ENCODE data around the gene SERPINA10. TPM values are rescaled to one million over a fixed set of nuclear protein-coding genes. Genes with fewer than 3 reads are reported as not detected.

SERPINA10 gene
- total RNA-seq, 2 experiments from 2014 or later = not detected

GRCh38 chr14:94306047-94306978 is 13.2 kb upstream of the SERPINA10 start:
- H3K27ac ChIP-seq (ENCODE audit: low read depth, low read length, poor library complexity, severe bottlenecking) = no peak overlapping the region
- TF ChIP-seq CTCF (conservative IDR thresholded peaks at IDR 0.05; ENCODE audit: low read length) (no peak), EZH2phosphoT487 (IDR thresholded peaks at IDR 0.05; ENCODE audit: borderline replicate concordance, low read depth, low read length) (no peak)
- BruUV-seq (replicated peaks) = no TSS peak
- no peak overlapping the region for H2AFZ ChIP-seq (ENCODE audit: low read length)
- H3K36me3 ChIP-seq (ENCODE audit: insufficient read depth, low read length) = no peaks in the 10 kb centered on the region
- H4K20me1 ChIP-seq (ENCODE audit: insufficient read depth, low read length) = no peaks in the 10 kb centered on the region
- no peaks in the 10 kb centered on the region for H3K79me2 ChIP-seq (ENCODE audit: insufficient read depth, low read depth, low read length)
- H3K4me1 ChIP-seq (ENCODE audit: insufficient read depth, low read length, poor library complexity, severe bottlenecking) = no peaks in the 10 kb centered on the region
- DNase-seq (ENCODE audit: low spot score) = no peak
- ChIA-PET CTCF (ENCODE audit: unreplicated experiment) (no interaction called here), POLR2A (no interaction called here)
- no peak overlapping the region for H3K4me2 ChIP-seq (ENCODE audit: low read length)
- H3K9me2 ChIP-seq (ENCODE audit: insufficient read depth, low read length) = no peaks in the 10 kb centered on the region
- 0 out of 2 replicates have a peak, but pooled peaks cover 6% of the 10 kb centered on the region for H3K9me3 ChIP-seq (ENCODE audit: low read length)
- no peak overlapping the region for H3K4me3 ChIP-seq (ENCODE audit: low read depth, low read length, poor library complexity, severe bottlenecking)
- intact Hi-C loops (cut with micrococcal nuclease; ENCODE audit: unreplicated experiment) = no loop called here

- no TSS peak for BruUV-seq (replicated peaks)
- no peaks in the 10 kb centered on the region for H3K4me1 ChIP-seq (ENCODE audit: insufficient read depth, low read length, poor library complexity, severe bottlenecking)
- 0 out of 2 replicates have a peak, but pooled peaks cover 6% of the 10 kb centered on the region for H3K9me3 ChIP-seq (ENCODE audit: low read length)
- no peaks in the 10 kb centered on the region for H3K79me2 ChIP-seq (ENCODE audit: insufficient read depth, low read depth, low read length)
- H3K27ac ChIP-seq (ENCODE audit: low read depth, low read length, poor library complexity, severe bottlenecking) = no peak overlapping the region
- H3K36me3 ChIP-seq (ENCODE audit: insufficient read depth, low read length) = no peaks in the 10 kb centered on the region
- no peak for DNase-seq (ENCODE audit: low spot score)
- POLR2A ChIA-PET = no interaction called here
- TF ChIP-seq CTCF (conservative IDR thresholded peaks at IDR 0.05; ENCODE audit: low read length) = no peak
- TF ChIP-seq EZH2phosphoT487 (IDR thresholded peaks at IDR 0.05; ENCODE audit: borderline replicate concordance, low read depth, low read length) = no peak
- no peaks in the 10 kb centered on the region for H3K9me2 ChIP-seq (ENCODE audit: insufficient read depth, low read length)
- CTCF ChIA-PET (ENCODE audit: unreplicated experiment) = no interaction called here
- no peak overlapping the region for H3K4me2 ChIP-seq (ENCODE audit: low read length)
- H3K4me3 ChIP-seq (ENCODE audit: low read depth, low read length, poor library complexity, severe bottlenecking) = no peak overlapping the region
- H4K20me1 ChIP-seq (ENCODE audit: insufficient read depth, low read length) = no peaks in the 10 kb centered on the region
- H2AFZ ChIP-seq (ENCODE audit: low read length) = no peak overlapping the region
- intact Hi-C loops (cut with micrococcal nuclease; ENCODE audit: unreplicated experiment) = no loop called here
Measured at GRCh38 chr14:94305620-94306019, 12.6 kb upstream of the SERPINA10 start.

- DNase-seq (ENCODE audit: low spot score) = no peak
- Histone ChIP-seq H4K20me1 (ENCODE audit: insufficient read depth, low read length) (no peaks in the 10 kb centered on the region), H3K4me1 (ENCODE audit: insufficient read depth, low read length, poor library complexity, severe bottlenecking) (no peaks in the 10 kb centered on the region), H3K79me2 (ENCODE audit: insufficient read depth, low read depth, low read length) (no peaks in the 10 kb centered on the region), H3K9me3 (ENCODE audit: low read length) (0 out of 2 replicates have a peak, but pooled peaks cover 6% of the 10 kb centered on the region), H3K36me3 (ENCODE audit: insufficient read depth, low read length) (no peaks in the 10 kb centered on the region), H3K4me2 (ENCODE audit: low read length) (no peak overlapping the region), H3K27ac (ENCODE audit: low read depth, low read length, poor library complexity, severe bottlenecking) (no peak overlapping the region), H3K9me2 (ENCODE audit: insufficient read depth, low read length) (no peaks in the 10 kb centered on the region), H2AFZ (ENCODE audit: low read length) (no peak overlapping the region), H3K4me3 (ENCODE audit: low read depth, low read length, poor library complexity, severe bottlenecking) (no peak overlapping the region)
- no TSS peak for BruUV-seq (replicated peaks)
- intact Hi-C loops (cut with micrococcal nuclease; ENCODE audit: unreplicated experiment) = no loop called here
- POLR2A ChIA-PET = interaction anchor here (0.5 kb wide), 1 partner anchor 42 kb away, joined by 7 read pairs; no protein-coding TSS in a partner anchor
- CTCF ChIA-PET (ENCODE audit: unreplicated experiment) = no interaction called here
- TF ChIP-seq CTCF (conservative IDR thresholded peaks at IDR 0.05; ENCODE audit: low read length) (no peak), EZH2phosphoT487 (IDR thresholded peaks at IDR 0.05; ENCODE audit: borderline replicate concordance, low read depth, low read length) (no peak)
Measured at GRCh38 chr14:94304243-94304642, 11.2 kb upstream of the SERPINA10 start.

All from OCI-LY7 (cell line).